ENCODE results near the gene WASF3.

DNA sequence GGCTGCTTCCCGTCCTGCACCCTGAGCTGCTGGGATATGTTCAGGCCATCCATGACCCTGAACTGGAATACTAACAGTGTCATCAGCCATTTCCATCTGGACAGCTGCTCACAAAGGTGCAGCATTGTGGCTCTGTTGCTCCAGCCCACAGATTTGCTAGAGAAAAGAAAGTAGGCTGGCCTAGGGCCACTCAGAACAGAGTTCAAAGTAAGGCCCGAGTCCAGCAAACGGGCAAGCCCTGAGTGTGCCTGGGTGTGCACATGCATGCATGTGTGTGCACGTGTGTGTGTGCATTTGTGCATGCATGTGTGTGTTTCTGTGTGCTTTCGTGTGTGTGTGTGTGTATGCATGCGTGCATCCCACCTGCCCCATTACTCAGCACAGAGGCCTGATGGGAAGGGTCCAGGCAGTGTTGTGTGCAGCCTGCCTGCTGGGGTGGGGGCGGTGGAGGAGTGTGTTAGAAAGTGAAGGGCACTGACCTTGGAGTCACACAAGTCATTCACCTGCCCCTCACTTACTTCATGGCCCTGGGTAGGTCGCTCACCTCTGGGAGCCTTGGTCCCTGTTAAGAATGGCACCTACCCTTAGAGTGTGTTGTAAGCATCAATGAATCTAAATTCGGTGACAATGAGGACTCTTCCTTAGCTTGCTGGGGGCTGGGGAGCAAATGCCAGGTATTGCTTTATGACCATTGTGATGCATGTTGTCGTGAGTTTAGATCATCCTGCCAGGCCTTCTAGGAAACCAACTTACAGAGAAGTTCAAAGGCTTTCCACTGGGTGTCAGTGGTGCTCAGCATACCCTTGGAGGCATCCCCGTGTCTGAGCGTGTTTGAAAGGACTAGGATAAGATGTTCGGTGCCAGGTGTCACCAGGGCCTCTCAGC lies 149.9 kb downstream of the WASF3 start:
- TF ChIP-seq, protein P1, sequence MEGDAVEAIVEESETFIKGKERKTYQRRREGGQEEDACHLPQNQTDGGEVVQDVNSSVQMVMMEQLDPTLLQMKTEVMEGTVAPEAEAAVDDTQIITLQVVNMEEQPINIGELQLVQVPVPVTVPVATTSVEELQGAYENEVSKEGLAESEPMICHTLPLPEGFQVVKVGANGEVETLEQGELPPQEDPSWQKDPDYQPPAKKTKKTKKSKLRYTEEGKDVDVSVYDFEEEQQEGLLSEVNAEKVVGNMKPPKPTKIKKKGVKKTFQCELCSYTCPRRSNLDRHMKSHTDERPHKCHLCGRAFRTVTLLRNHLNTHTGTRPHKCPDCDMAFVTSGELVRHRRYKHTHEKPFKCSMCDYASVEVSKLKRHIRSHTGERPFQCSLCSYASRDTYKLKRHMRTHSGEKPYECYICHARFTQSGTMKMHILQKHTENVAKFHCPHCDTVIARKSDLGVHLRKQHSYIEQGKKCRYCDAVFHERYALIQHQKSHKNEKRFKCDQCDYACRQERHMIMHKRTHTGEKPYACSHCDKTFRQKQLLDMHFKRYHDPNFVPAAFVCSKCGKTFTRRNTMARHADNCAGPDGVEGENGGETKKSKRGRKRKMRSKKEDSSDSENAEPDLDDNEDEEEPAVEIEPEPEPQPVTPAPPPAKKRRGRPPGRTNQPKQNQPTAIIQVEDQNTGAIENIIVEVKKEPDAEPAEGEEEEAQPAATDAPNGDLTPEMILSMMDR (IDR thresholded peaks at IDR 0.05) = peak; percentile 28 to 49 (median 43)
- no peak for TF ChIP-seq POLR2A (IDR thresholded peaks at IDR 0.05)
